Stimulated activated naive B cell treated with anti-CD40 and anti-IgM and Interleukin-4, amounts not matched to agents 10 μg/mL and 1 μg/mL and 100 μg/mL, for 72 hours (primary cell): ENCODE data around the gene FOXE1.

ENCODE experiments used
- ATAC-seq, 2 donors: fragments of 150-1000 bp; cut with Tn5 transposase; replicated peaks; 2 replicates each; pipeline ENCODE4 v1.10.0; 2021; ENCODE audit warnings: moderate library complexity in 1 of 2
- DNase-seq: peaks from one replicate; pipeline ENCODE4 v3.0.0; 2021
- H3K27ac Mint-ChIP-seq: one replicate; pipeline ENCODE4 v1.8.0; 2022; ENCODE audit warnings: mild to moderate bottlenecking, mixed read lengths
- H3K27me3 Mint-ChIP-seq, 2 donors: one replicate each; pipeline ENCODE4 v1.8.0; 2022; ENCODE audit warnings: mixed read lengths in 2 of 2
- H3K36me3 Mint-ChIP-seq, 2 donors: one replicate each; pipeline ENCODE4 v1.8.0; 2022; ENCODE audit warnings: mixed read lengths in 2 of 2, mild to moderate bottlenecking in 1 of 2
- H3K4me1 Mint-ChIP-seq, 2 donors: one replicate each; pipeline ENCODE4 v1.8.0; 2022; ENCODE audit warnings: mixed read lengths in 2 of 2, mild to moderate bottlenecking in 1 of 2
- H3K4me3 Mint-ChIP-seq, 2 donors: one replicate each; pipeline ENCODE4 v1.8.0; 2022; ENCODE audit warnings: mild to moderate bottlenecking in 2 of 2, mixed read lengths in 2 of 2, moderate library complexity in 1 of 2
- H3K9me3 Mint-ChIP-seq, 2 donors: one replicate each; pipeline ENCODE4 v1.8.0; 2022; ENCODE audit warnings: mixed read lengths in 2 of 2, mild to moderate bottlenecking in 1 of 2

Gene FOXE1

DNA sequence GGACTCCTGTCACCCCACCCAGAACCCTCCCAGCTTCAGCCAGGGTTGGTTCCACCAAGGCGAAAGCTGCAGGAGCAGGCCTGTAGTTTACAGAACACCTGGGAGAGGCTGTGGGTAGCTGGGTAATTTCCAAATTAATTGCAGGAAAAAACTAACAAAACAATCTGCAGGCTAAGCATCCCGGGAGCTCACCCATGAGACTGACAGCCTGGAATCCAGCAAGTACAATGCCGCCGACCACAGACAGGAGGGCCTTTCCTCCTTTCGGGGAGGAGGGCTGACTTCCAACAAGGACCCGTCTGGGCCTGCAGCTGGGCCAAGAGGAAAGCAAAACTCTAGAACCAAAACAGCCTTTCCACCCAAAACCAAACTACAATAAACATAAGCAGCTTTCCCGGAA, 10.3 kb downstream of the FOXE1 start:
- H3K9me3 Mint-ChIP-seq = peaks cover 16 to 20% of the 10 kb centered on the region in 2 donors
- no peak overlapping the region for H3K4me3 Mint-ChIP-seq
- DNase-seq (no peak), ATAC-seq (no peak)
- H3K36me3 Mint-ChIP-seq = peaks cover 3 to 16% of the 10 kb centered on the region in 2 donors
- peaks cover 3 to 9% of the 10 kb centered on the region in 2 donors for H3K4me1 Mint-ChIP-seq
- H3K27ac Mint-ChIP-seq = no peak overlapping the region
- peaks cover 56 to 57% of the 10 kb centered on the region in 2 donors for H3K27me3 Mint-ChIP-seq

DNA sequence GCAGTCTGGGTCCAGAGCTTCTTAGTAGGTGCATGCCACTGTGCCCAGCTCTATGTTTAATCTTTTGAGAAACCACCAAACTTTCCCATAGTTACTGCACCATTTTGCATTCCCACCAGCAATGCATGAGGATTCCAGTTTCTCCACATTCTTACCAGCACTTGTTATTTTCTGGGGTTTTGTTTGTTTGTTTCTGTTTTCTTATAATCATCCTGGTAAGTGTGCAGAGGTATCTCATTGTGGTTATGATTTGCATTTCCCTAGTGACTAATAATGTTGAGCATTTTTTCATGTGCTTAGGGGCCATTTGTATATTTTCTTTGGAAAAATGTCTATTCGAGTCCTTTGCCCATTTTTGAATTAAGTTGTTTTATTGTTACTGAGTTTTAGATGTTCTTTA, 11.4 kb downstream of the FOXE1 start:
- H3K27me3 Mint-ChIP-seq = peaks cover 53 to 55% of the 10 kb centered on the region in 2 donors
- ATAC-seq = no peak

GRCh38 chr9:97866300-97866699, 13.3 kb downstream of the FOXE1 start:
- ATAC-seq (no peak), DNase-seq (no peak)
- Mint-ChIP-seq H3K4me1 (peaks cover 3 to 9% of the 10 kb centered on the region in 2 donors), H3K27ac (no peak overlapping the region), H3K4me3 (no peak overlapping the region), H3K36me3 (peaks cover 6 to 21% of the 10 kb centered on the region in 2 donors), H3K27me3 (peaks cover 36 to 44% of the 10 kb centered on the region in 2 donors), H3K9me3 (peaks cover 16 to 23% of the 10 kb centered on the region in 2 donors)

More for the DNA sequence above, 11.4 kb downstream of the FOXE1 start:
- no peak overlapping the region for H3K27ac Mint-ChIP-seq
- no peak for DNase-seq
- H3K36me3 Mint-ChIP-seq = peaks cover 3 to 21% of the 10 kb centered on the region in 2 donors
- peaks cover 16 to 20% of the 10 kb centered on the region in 2 donors for H3K9me3 Mint-ChIP-seq
- no peak overlapping the region for H3K4me3 Mint-ChIP-seq
- H3K4me1 Mint-ChIP-seq = peaks cover 3 to 9% of the 10 kb centered on the region in 2 donors

DNA sequence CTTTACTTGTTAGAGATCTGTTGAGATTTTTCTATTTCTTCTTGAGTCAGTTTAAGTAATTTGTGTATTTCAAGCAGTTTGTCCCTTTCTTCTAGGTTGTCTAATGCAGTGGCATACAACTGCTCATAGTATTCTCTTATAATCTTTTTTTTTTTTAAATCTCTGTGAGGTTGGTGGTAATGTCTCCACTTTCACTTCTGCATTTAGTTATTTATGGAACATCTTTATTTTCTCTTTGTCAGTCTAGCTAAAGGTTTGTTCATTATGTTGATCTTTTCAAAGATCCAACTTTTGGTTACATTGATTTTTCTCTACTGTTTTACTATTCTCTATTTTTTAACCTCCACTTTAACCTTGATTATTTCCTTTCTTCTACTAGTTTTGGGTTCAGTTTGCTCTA, 13.8 kb downstream of the FOXE1 start:
- H3K9me3 Mint-ChIP-seq = peaks cover 16 to 24% of the 10 kb centered on the region in 2 donors
- DNase-seq = no peak
- H3K27me3 Mint-ChIP-seq = peaks cover 30 to 40% of the 10 kb centered on the region in 2 donors
- peaks cover 3 to 9% of the 10 kb centered on the region in 2 donors for H3K4me1 Mint-ChIP-seq
- ATAC-seq = peak; percentile 74 to 79
- H3K27ac Mint-ChIP-seq = no peak overlapping the region
- peaks cover 7 to 21% of the 10 kb centered on the region in 2 donors for H3K36me3 Mint-ChIP-seq
- no peak overlapping the region for H3K4me3 Mint-ChIP-seq

DNA sequence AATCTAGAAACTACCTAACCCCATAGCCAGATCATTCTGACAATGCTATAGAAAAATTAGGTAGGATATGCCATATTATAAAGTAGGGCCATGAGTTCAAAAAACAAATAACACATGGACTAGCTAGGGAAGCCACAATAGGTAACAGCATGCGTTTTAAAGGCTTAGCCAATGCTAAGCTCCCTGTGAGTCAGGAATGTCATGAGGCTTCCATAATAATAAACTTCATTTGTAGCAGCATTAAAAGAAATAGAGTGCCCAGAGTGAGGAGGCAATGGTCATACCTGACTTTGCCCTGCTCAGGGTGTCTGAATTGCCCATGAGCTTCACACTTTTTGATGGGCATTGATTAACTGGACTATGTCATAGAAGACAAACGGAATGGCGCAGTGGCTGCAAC, 15.8 kb downstream of the FOXE1 start:
- Mint-ChIP-seq H3K27me3 (peaks cover 22 to 34% of the 10 kb centered on the region in 2 donors), H3K36me3 (peaks cover 7 to 21% of the 10 kb centered on the region in 2 donors), H3K4me1 (peaks cover 3 to 9% of the 10 kb centered on the region in 2 donors), H3K27ac (no peak overlapping the region), H3K4me3 (no peak overlapping the region), H3K9me3 (peaks cover 16 to 24% of the 10 kb centered on the region in 2 donors)
- DNase-seq (no peak), ATAC-seq (no peak)

DNA sequence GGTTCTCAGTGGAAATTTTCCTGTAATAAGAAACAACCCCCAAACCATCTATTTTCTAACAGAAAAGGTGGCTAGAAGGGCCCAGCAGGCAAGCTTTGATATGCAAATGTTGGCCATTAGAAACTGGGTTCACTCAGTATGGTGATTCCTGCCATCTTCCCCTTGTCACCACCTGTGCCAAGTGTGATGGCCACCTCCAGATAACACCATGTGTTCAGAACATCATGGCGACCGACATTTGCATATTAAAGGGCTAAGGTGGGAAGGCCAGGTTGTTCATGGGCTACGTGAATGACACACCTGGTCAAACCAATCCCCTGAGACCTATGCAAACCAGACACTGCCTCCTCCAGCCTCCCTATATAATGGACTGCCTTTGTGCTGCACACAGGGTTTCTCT, 20.4 kb downstream of the FOXE1 start:
- no peak for ATAC-seq

DNA sequence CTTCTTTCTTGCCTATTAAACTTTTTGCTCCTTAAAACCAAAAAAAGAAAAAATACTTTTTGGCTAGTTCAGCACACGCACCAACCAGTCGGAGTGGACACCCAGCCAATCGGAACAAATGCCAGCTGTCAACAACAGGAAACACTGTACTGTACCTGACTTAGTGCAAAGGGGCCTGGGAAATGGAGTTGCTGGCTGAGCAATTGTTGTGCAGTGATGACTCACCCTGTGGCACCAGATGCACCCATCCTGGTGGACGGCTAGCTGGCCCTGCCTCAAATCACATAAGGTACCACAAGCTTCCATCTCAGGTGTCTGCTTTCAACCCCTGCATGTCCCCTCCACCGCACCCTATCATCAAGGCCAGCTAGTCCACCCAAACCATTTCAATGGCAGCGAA, 20.9 kb downstream of the FOXE1 start:
- H3K4me1 Mint-ChIP-seq = no peaks in the 10 kb centered on the region
- H3K9me3 Mint-ChIP-seq = peaks cover 0 to 4% of the 10 kb centered on the region in 2 donors
- no peak overlapping the region for H3K27ac Mint-ChIP-seq
- H3K27me3 Mint-ChIP-seq = peaks cover 9 to 17% of the 10 kb centered on the region in 2 donors
- no peak overlapping the region for H3K4me3 Mint-ChIP-seq
- no peak for ATAC-seq
- peaks cover 4 to 8% of the 10 kb centered on the region in 2 donors for H3K36me3 Mint-ChIP-seq
- no peak for DNase-seq

More for the DNA sequence above, 20.4 kb downstream of the FOXE1 start:
- H3K27ac Mint-ChIP-seq = no peak overlapping the region
- H3K9me3 Mint-ChIP-seq = peaks cover 0 to 4% of the 10 kb centered on the region in 2 donors
- H3K36me3 Mint-ChIP-seq = peaks cover 4 to 8% of the 10 kb centered on the region in 2 donors
- DNase-seq = no peak
- peaks cover 9 to 17% of the 10 kb centered on the region in 2 donors for H3K27me3 Mint-ChIP-seq
- no peak overlapping the region for H3K4me3 Mint-ChIP-seq
- no peaks in the 10 kb centered on the region for H3K4me1 Mint-ChIP-seq

- Mint-ChIP-seq H3K9me3 (peaks cover 0 to 4% of the 10 kb centered on the region in 2 donors), H3K4me1 (no peaks in the 10 kb centered on the region), H3K27ac (no peak overlapping the region)
Measured at GRCh38 chr9:97874624-97875023, 21.6 kb downstream of the FOXE1 start.

DNA sequence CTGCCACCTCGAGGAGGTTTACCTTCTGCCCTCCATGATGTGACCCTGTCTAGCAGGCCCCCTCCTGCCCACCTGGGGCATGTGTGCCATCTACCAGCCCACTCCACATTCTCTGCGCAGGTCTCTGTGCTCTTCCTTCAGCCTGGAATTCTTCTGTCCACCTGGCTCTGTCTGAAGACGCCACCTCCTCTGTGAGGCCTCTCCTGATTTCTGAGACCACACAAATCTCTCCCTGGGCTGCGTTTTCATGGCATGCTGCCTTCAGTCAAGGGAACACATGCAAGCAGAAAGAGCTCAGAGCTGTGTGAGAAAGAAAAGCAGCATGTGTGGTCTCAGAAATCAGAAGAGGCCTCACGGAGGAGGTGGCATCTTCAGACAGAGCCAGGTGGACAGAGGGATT, 22.1 kb downstream of the FOXE1 start:
- peaks cover 4 to 6% of the 10 kb centered on the region in 2 donors for H3K27me3 Mint-ChIP-seq
- DNase-seq = no peak
- no peak overlapping the region for H3K27ac Mint-ChIP-seq
- H3K36me3 Mint-ChIP-seq = peaks cover 3 to 4% of the 10 kb centered on the region in 2 donors
- H3K4me3 Mint-ChIP-seq = no peak overlapping the region
- H3K4me1 Mint-ChIP-seq = no peaks in the 10 kb centered on the region
- no peak for ATAC-seq
- H3K9me3 Mint-ChIP-seq = peaks cover 0 to 4% of the 10 kb centered on the region in 2 donors

More at GRCh38 chr9:97874624-97875023, 21.6 kb downstream of the FOXE1 start:
- H3K4me3 Mint-ChIP-seq = no peak overlapping the region
- no peak for ATAC-seq
- no peak for DNase-seq
- H3K27me3 Mint-ChIP-seq = peaks cover 4 to 9% of the 10 kb centered on the region in 2 donors
- peaks cover 3 to 4% of the 10 kb centered on the region in 2 donors for H3K36me3 Mint-ChIP-seq

- DNase-seq (no peak), ATAC-seq (no peak)
- H3K4me3 Mint-ChIP-seq = no peak overlapping the region
- H3K27me3 Mint-ChIP-seq = peaks cover 4% of the 10 kb centered on the region in 2 donors
- H3K9me3 Mint-ChIP-seq = peaks cover 0 to 4% of the 10 kb centered on the region in 2 donors
- H3K4me1 Mint-ChIP-seq = no peaks in the 10 kb centered on the region
- H3K27ac Mint-ChIP-seq = no peak overlapping the region
- peaks cover 3% of the 10 kb centered on the region in 2 donors for H3K36me3 Mint-ChIP-seq
Measured at GRCh38 chr9:97876061-97876460, 23.0 kb downstream of the FOXE1 start.

- Mint-ChIP-seq H3K36me3 (peaks cover 3% of the 10 kb centered on the region in 2 donors), H3K27ac (no peak overlapping the region), H3K4me1 (no peaks in the 10 kb centered on the region), H3K4me3 (no peak overlapping the region), H3K9me3 (no peaks in the 10 kb centered on the region), H3K27me3 (peaks cover 0 to 4% of the 10 kb centered on the region in 2 donors)
- ATAC-seq = no peak
- DNase-seq = no peak
Measured at GRCh38 chr9:97880336-97880735, 27.3 kb downstream of the FOXE1 start.

DNA sequence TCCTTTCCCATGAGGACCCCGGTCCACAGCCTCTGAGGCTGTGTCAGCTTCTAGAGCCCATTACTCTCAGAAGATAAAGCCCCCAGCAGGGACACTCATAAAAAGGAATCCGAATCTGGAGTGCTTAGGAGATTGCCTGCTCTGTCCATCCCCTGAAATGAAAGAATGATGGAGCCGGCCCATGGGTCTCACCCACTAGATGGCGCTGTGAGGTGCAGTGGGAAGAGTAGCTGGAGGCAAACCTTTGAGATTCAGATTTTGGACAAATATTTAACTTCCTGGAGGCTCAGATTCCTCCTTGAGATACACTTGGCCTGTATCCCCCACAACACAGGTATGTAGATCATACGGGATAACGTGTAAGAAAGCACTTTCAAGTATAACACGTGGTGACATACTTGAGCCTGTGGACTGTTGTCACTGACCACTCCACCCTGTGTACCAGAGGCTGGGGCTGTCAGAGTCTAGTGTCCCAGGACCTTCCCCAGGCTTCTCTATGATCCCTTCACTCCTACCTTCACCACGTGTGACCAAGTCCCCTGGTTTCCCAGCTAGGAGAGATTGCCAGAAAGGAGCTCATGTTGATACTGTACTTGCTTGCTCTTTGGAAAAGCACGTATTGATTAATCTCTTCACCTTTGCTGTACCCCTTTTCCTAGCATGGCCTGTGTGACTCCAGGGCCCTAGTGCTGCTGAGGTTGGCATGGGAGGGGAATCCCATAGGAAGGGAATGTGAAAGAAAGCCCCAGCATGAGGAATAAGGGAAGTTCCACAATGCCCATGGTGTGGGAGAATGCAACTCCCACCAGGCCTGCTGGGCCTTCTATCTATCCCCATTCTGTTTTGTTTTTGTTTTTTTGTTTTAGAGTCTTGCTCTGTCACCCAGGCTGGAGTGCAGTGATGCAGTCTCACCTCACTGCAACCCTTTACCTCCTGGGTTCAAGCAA, 37.2 kb downstream of the FOXE1 start:
- Mint-ChIP-seq H3K9me3 (peaks cover 8 to 10% of the 10 kb centered on the region in 2 donors), H3K36me3 (peaks cover 12 to 25% of the 10 kb centered on the region in 2 donors), H3K4me3 (no peak overlapping the region), H3K27ac (no peak overlapping the region), H3K27me3 (peaks cover 5% of the 10 kb centered on the region in 2 donors), H3K4me1 (no peaks in the 10 kb centered on the region)
- ATAC-seq (peak in 1 of 2 donors; percentile 38), DNase-seq (no peak)

GRCh38 chr9:97891736-97892135, 38.7 kb downstream of the FOXE1 start:
- peaks cover 5% of the 10 kb centered on the region in 2 donors for H3K27me3 Mint-ChIP-seq
- H3K4me3 Mint-ChIP-seq = no peak overlapping the region
- no peaks in the 10 kb centered on the region for H3K4me1 Mint-ChIP-seq
- H3K9me3 Mint-ChIP-seq = peaks cover 8 to 10% of the 10 kb centered on the region in 2 donors
- no peak for ATAC-seq
- H3K27ac Mint-ChIP-seq = no peak overlapping the region
- no peak for DNase-seq
- peaks cover 18 to 36% of the 10 kb centered on the region in 2 donors for H3K36me3 Mint-ChIP-seq

- no peak for ATAC-seq
- Mint-ChIP-seq H3K27ac (no peak overlapping the region), H3K36me3 (peaks cover 18 to 36% of the 10 kb centered on the region in 2 donors), H3K9me3 (peaks cover 8 to 10% of the 10 kb centered on the region in 2 donors), H3K27me3 (peaks cover 5% of the 10 kb centered on the region in 2 donors), H3K4me1 (no peaks in the 10 kb centered on the region), H3K4me3 (no peak overlapping the region)
- no peak for DNase-seq
Measured at GRCh38 chr9:97892421-97892820, 39.4 kb downstream of the FOXE1 start.
